ENCODE results near the gene GALNT11.

The GALNT11 gene

DNA sequence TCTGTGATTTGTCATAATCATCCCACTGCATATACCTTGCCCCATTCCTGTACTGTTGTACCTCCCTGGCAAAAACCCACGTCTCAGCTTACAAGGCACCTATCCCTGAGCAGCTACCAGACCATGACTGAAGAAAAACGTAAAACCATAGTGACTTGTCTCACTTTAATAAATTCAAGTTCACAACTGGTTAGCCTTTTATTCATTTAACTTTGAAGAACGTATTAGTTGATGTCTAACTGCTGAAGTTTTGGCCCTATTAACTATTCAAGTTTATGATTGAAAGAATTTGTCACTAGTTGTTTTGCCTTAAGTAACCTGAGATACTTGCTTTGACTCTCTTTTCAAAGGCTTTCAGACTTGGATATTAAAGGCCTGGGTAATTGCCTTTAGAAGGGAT lies 59.7 kb downstream of the GALNT11 start:
- in situ Hi-C loops (cut with HindIII; ENCODE audit: low sequenced_read_pairs): no loop called here
- no peak for DNase-seq (ENCODE audit: low read depth)
- H3K4me3 ChIP-seq (ENCODE audit: low read depth, low read length): no peak overlapping the region
- TF ChIP-seq, protein P1, sequence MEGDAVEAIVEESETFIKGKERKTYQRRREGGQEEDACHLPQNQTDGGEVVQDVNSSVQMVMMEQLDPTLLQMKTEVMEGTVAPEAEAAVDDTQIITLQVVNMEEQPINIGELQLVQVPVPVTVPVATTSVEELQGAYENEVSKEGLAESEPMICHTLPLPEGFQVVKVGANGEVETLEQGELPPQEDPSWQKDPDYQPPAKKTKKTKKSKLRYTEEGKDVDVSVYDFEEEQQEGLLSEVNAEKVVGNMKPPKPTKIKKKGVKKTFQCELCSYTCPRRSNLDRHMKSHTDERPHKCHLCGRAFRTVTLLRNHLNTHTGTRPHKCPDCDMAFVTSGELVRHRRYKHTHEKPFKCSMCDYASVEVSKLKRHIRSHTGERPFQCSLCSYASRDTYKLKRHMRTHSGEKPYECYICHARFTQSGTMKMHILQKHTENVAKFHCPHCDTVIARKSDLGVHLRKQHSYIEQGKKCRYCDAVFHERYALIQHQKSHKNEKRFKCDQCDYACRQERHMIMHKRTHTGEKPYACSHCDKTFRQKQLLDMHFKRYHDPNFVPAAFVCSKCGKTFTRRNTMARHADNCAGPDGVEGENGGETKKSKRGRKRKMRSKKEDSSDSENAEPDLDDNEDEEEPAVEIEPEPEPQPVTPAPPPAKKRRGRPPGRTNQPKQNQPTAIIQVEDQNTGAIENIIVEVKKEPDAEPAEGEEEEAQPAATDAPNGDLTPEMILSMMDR (IDR thresholded peaks at IDR 0.05; ENCODE audit: low read depth, low read length, missing control alignments): no peak

DNA sequence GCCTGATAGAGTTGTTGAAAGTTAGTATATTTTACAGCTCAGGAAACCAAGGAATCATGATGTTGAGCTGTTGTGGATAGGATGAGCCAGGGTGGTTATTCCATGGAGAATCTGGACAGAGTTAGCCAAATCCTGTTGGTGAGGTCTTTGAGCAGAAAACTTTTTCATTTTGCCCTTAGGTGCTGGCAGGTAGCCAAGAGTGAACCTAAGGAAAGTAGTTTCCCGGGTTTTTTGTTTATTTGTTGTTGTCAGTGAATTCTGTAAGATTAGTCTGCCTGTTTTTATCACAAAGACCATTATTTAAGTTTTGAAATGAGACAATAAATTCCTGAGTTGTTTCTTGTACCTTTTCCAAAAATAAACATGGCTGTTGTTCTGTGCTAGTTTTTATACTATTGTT lies 61.0 kb downstream of the GALNT11 start:
- TF ChIP-seq, protein P1 (IDR thresholded peaks at IDR 0.05; ENCODE audit: low read depth, low read length, missing control alignments): no peak
- DNase-seq (ENCODE audit: low read depth): no peak
- in situ Hi-C loops (cut with HindIII; ENCODE audit: low sequenced_read_pairs): no loop called here

DNA sequence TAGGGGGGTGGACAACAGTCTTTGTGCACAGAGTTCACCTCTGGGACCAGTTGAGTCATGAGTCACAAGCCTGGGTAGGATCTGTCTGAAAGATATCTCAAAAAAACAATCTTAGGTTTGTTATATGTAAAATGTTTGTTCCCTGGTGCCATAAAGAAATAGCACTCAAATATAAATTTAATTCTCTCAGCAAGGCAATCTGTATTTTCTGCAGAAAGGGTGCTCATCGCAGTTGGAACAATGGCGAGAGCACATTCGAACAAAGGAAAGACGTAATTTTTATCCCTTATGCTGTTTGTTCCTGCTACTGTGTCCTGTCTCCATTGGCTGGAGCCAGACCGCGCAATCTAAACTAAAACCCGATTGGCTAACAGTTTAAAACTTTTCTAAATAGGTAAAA lies 63.7 kb downstream of the GALNT11 start:
- H3K4me3 ChIP-seq (ENCODE audit: low read depth, low read length): no peak overlapping the region
- DNase-seq (ENCODE audit: low read depth): no peak
- in situ Hi-C loops (cut with HindIII; ENCODE audit: low sequenced_read_pairs): no loop called here
- TF ChIP-seq, protein P1 (IDR thresholded peaks at IDR 0.05; ENCODE audit: low read depth, low read length, missing control alignments): no peak

More for the DNA sequence above, 61.0 kb downstream of the GALNT11 start:
- no peak overlapping the region for H3K4me3 ChIP-seq (ENCODE audit: low read depth, low read length)

DNA sequence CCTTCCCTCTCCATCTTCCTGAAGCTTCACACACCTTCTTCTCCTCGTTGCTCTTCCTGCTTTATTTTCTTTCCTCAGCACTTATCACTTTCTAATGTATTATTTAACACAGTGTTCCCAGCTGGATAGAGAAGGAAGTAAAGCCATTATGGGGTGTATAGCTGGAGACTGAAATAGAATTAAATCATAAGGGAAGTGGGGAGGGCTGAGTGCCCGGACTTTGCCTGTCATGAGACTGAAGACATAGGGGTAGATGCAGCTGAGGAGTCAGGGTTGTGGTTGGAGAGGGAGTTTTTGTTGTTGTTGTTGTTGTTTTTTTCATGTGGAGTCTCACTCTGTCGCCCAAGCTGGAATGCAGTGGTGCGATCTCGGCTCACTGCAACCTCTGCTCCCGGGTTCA lies 65.3 kb downstream of the GALNT11 start:
- in situ Hi-C loops (cut with HindIII; ENCODE audit: low sequenced_read_pairs): no loop called here

DNA sequence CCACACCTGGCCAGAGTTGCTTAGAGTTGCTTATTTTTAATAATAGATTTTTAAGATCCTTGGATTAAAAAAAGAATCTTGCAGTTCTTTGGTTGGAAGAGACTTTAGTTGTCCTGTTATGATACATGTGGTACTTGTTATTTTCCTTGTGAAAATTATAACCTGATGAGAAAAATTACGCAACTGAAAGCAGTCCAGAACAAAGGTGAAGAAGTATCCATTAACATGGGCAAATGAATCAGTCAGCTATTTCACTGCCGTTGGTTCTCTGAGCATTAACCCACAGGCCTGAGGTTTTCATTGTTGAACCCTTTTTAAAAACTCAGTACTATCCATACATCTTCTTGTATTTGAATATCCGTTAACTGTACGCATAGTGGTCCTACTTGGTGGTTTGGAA lies 68.2 kb downstream of the GALNT11 start:
- in situ Hi-C loops (cut with HindIII; ENCODE audit: low sequenced_read_pairs): no loop called here
- DNase-seq (ENCODE audit: low read depth): no peak
- TF ChIP-seq, protein P1 (IDR thresholded peaks at IDR 0.05; ENCODE audit: low read depth, low read length, missing control alignments): no peak
- no peak overlapping the region for H3K4me3 ChIP-seq (ENCODE audit: low read depth, low read length)

More for the DNA sequence above, 65.3 kb downstream of the GALNT11 start:
- no peak for DNase-seq (ENCODE audit: low read depth)
- H3K4me3 ChIP-seq (ENCODE audit: low read depth, low read length): no peak overlapping the region
- TF ChIP-seq, protein P1 (IDR thresholded peaks at IDR 0.05; ENCODE audit: low read depth, low read length, missing control alignments): no peak

DNA sequence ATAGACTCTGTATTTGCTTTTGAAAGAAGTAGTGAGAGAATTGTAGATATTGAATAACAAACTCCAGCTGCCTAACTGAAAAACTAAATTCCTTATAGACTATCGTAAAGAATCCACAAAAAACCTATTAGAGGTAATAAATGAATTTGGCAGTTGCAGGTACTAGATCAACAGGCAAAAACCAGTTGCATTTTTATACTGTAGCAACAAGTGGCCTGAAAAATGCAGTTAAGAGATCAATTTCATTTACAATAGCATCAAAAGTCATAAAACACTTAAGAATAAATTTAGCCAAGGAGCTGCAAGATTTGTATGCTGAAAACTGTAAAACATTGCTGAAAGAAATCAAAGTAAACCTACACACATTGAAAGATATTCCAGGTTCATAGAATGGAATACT lies 70.3 kb downstream of the GALNT11 start:
- TF ChIP-seq, protein P1 (IDR thresholded peaks at IDR 0.05; ENCODE audit: low read depth, low read length, missing control alignments): no peak
- H3K4me3 ChIP-seq (ENCODE audit: low read depth, low read length): no peak overlapping the region
- DNase-seq (ENCODE audit: low read depth): no peak
- in situ Hi-C loops (cut with HindIII; ENCODE audit: low sequenced_read_pairs): no loop called here

DNA sequence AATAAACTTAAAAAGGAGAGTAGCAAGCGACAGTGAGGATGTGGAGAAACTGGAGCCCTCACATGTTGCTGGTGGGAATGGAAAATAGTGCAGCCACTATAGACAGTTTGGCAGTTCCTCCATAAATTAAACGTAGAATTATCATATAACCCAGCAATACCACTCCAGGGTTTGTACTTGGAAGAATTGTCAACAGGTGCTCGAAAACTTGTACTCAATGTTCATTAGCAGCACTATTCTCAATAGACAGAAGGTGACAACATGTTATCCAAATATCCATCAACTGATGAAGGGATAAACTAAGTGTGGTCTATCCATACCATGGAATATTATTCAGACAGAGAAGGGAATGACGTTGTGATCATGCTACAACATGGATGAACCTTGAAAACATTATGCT lies 71.9 kb downstream of the GALNT11 start:
- no peak overlapping the region for H3K4me3 ChIP-seq (ENCODE audit: low read depth, low read length)
- TF ChIP-seq, protein P1 (IDR thresholded peaks at IDR 0.05; ENCODE audit: low read depth, low read length, missing control alignments): no peak
- in situ Hi-C loops (cut with HindIII; ENCODE audit: low sequenced_read_pairs): no loop called here
- no peak for DNase-seq (ENCODE audit: low read depth)
